Body of pancreas (tissue), 4 donors: Measurements from ENCODE around the gene SMAP1. TPM values are rescaled to one million over a fixed set of nuclear protein-coding genes. Genes with fewer than 3 reads are reported as not detected.

Source experiments
- ATAC-seq: fragments of 150-250 bp; one replicate; pipeline ENCODE4 v1.9.1; 2016
- DNase-seq, 4 donors: peaks; one replicate each; pipeline ENCODE4 v3.0.0-alpha.2; 2019
- H3K27ac ChIP-seq, 4 donors: fragments of 200-600 bp; sonication (generic); 1 replicate in 3 of 4; 2 replicates in 1 of 4; pipeline versions ENCODE4 v1.5.1 to v1.6.1; 2016 to 2019; ENCODE audit warnings: mild to moderate bottlenecking in 1 of 4, mixed read lengths in 1 of 4, moderate library complexity in 1 of 4
- H3K27me3 ChIP-seq, 2 donors: fragments of 200-600 bp; sonication (generic); one replicate each; pipeline ENCODE4 v1.6.0; 2016; ENCODE audit warnings: mild to moderate bottlenecking in 1 of 2
- H3K36me3 ChIP-seq, 2 donors: fragments of 200-600 bp; sonication (generic); replicated peaks in 1 of 2; 2 replicates each; pipeline ENCODE4 v1.5.1; 2016; ENCODE audit warnings: low read depth in 2 of 2; ENCODE audit not compliant: insufficient read depth in 1 of 2
- H3K4me1 ChIP-seq: fragments of 200-600 bp; sonication (generic); one replicate; pipeline ENCODE4 v1.6.0; 2016
- H3K4me3 ChIP-seq, 2 donors: fragments of 200-600 bp; sonication (generic); 1 replicate in 1 of 2; 2 replicates in 1 of 2; pipeline ENCODE4 v1.5.1; 2016 to 2019
- H3K9me3 ChIP-seq, 3 donors: fragments of 200-600 bp; sonication (generic); 1 replicate in 2 of 3; 2 replicates in 1 of 3; pipeline ENCODE4 v1.5.1; 2016
- POLR2A ChIP-seq, 3 donors: fragments of 450-650 bp; IDR thresholded peaks; one replicate each; pipeline ENCODE4 v1.6.1; 2016; ENCODE audit warnings: antibody characterized with exemption in 3 of 3, mild to moderate bottlenecking in 2 of 3
- WGBS, 2 donors: methylation state at CpG; one replicate each; pipeline ENCODE4 v1.1.5; 2017; 5-methylcytosine and 5-hydroxymethylcytosine counted together
- intact Hi-C: fragments of 100-400 bp; cut with DNase I; formaldehyde crosslinking; loops from one replicate; pipeline ENCODE4 v1.15.1; 2023
- total RNA-seq, 2 donors: library from RNA; depleted of rRNA; stranded (reverse); fragments of >200 nt; gene quantifications; one replicate each; pipeline ENCODE4 v1.1.0, GENCODE V29; 2016
- TF ChIP-seq, protein P1 (sequence below), 7 experiments: fragments of 450-650 bp in 4 of 7; fragments of 200-600 bp in 3 of 7; sonication (generic) in 3 of 7; IDR thresholded peaks; one replicate each; pipeline ENCODE4 v1.5.1; 2016 to 2019; ENCODE audit warnings: antibody characterized with exemption in 7 of 7

Gene SMAP1
- total RNA-seq, 2 donors from 2014 or later, result 22.1 to 34.3 TPM

DNA sequence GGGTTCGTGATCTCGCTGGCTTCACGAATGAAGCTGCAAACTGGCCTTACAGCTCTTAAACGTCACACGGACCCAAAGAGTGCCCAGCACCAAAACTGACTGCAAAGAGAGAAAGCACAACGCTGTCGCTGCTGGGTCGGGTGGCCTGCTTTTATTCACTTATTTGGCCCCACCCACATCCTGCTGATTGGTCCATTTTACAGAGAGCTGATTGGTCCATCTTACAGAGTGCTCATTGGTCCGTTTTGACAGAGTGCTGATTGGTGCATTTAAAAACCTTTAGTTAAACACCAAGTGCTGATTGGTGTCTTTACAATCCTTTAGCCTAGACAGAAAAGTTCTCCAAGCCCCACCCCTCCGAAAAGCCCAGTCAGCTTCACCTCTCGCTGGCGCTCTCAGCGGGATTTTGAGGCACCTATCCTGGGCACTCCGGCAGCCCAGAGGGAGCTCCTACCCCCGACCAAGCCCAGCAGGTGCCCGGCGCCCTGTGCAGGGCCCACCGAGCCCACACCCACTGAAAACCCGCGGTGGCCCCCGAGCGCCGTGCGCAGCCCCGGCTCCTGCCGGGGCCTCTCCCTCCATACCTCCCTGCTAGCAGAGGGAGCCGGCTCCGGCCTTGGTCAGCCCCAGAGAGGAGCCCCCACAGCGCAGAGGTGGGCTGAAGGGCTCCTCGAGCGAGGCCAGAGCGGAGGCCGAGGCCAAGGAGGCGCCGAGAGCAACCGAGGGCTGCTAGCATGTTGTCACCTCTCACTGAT lies 40.0 kb upstream of the SMAP1 start:
- no peak for DNase-seq
- no peak for ATAC-seq
- intact Hi-C loops, result no loop called here
- TF ChIP-seq, protein P1, sequence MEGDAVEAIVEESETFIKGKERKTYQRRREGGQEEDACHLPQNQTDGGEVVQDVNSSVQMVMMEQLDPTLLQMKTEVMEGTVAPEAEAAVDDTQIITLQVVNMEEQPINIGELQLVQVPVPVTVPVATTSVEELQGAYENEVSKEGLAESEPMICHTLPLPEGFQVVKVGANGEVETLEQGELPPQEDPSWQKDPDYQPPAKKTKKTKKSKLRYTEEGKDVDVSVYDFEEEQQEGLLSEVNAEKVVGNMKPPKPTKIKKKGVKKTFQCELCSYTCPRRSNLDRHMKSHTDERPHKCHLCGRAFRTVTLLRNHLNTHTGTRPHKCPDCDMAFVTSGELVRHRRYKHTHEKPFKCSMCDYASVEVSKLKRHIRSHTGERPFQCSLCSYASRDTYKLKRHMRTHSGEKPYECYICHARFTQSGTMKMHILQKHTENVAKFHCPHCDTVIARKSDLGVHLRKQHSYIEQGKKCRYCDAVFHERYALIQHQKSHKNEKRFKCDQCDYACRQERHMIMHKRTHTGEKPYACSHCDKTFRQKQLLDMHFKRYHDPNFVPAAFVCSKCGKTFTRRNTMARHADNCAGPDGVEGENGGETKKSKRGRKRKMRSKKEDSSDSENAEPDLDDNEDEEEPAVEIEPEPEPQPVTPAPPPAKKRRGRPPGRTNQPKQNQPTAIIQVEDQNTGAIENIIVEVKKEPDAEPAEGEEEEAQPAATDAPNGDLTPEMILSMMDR (IDR thresholded peaks at IDR 0.05), result no peak
- TF ChIP-seq POLR2A (IDR thresholded peaks at IDR 0.05), result no peak
- Histone ChIP-seq H3K36me3 (no peaks in the 10 kb centered on the region), H3K27ac (no peak overlapping the region), H3K27me3 (no peaks in the 10 kb centered on the region), H3K9me3 (no peaks in the 10 kb centered on the region), H3K4me1 (no peaks in the 10 kb centered on the region), H3K4me3 (no peak overlapping the region)
- 90 to 94% methylated on average over 27 to 36 of the region's 36 CpGs for WGBS, 2 donors

DNA sequence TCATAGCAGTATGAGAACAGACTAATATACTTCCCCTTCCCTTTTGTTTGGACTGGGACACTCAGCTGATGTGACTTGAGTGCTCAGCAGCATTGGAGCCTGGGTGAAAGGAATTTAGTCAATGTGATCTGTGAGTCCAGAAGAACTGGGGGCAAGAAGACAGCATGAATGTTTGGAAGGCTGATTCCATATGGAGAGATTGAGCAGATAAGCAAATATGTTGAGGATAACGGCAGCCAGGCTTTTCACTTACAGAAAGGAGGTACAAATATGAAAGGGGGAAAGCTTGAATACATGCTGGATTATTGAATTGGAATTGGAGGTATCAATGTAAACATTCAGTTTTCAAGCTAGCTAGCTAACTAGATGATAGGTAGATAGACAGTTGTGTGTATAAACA lies 37.8 kb upstream of the SMAP1 start:
- DNase-seq (no peak), ATAC-seq (no peak)
- no peak overlapping the region for H3K4me3 ChIP-seq
- no peaks in the 10 kb centered on the region for H3K27me3 ChIP-seq
- no peaks in the 10 kb centered on the region for H3K36me3 ChIP-seq
- TF ChIP-seq, protein P1 (IDR thresholded peaks at IDR 0.05), result no peak
- TF ChIP-seq POLR2A (IDR thresholded peaks at IDR 0.05), result no peak
- no peaks in the 10 kb centered on the region for H3K4me1 ChIP-seq
- 52 to 55% methylated on average over 1 of the region's 1 CpG for WGBS, 2 donors
- no peaks in the 10 kb centered on the region for H3K9me3 ChIP-seq
- intact Hi-C loops, result no loop called here
- H3K27ac ChIP-seq, result no peak overlapping the region

DNA sequence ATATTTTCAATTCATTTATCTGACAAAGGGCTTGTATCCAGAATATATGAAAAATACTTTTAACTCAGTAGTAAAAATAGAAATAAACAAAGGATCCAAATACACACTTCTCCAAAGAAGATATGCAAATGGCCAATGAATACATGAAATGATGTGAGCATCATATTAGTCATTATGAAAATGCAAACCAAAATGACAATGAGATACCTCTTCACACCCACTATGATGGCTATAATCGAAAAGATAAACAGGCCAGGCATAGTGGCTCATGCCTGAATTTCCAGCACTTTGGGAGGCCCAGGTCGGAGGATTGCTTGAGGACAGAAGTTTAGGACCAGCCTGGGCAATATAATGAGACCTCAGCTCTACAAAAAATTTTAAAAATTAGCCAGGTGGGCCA lies 33.8 kb upstream of the SMAP1 start:
- no peak overlapping the region for H3K27ac ChIP-seq
- ATAC-seq, result no peak
- intact Hi-C loops, result no loop called here
- no peak for DNase-seq
- 57 to 76% methylated on average over 2 of the region's 2 CpGs for WGBS, 2 donors
- H3K27me3 ChIP-seq, result no peaks in the 10 kb centered on the region
- H3K4me3 ChIP-seq, result no peak overlapping the region
- H3K9me3 ChIP-seq, result no peaks in the 10 kb centered on the region
- TF ChIP-seq, protein P1 (IDR thresholded peaks at IDR 0.05), result no peak
- TF ChIP-seq POLR2A (IDR thresholded peaks at IDR 0.05), result no peak
- no peaks in the 10 kb centered on the region for H3K36me3 ChIP-seq
- H3K4me1 ChIP-seq, result no peaks in the 10 kb centered on the region

DNA sequence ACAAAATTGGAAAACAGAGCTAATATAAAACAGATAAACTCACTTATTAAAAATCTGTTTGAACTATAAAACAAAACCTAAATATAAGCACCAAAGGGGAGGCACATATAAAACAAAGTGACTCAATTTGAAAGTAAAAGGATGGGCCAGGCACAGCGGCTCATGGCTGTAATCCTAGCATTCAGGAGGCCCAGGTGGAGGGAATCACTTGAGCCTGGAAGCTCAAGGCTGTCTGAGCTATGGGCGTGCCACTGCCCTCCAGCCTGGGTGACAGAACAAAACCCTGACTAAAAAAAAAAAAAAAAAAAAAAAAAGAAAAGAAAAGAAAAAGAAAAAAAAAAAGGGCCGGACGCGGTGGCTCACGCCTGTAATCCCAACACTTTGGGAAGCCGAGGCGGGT lies 31.1 kb upstream of the SMAP1 start:
- Histone ChIP-seq H3K4me3 (no peak overlapping the region), H3K27ac (no peak overlapping the region), H3K27me3 (no peaks in the 10 kb centered on the region), H3K36me3 (no peaks in the 10 kb centered on the region), H3K4me1 (no peaks in the 10 kb centered on the region), H3K9me3 (no peaks in the 10 kb centered on the region)
- WGBS, 2 donors, result 86 to 97% methylated on average over 6 to 8 of the region's 8 CpGs
- ATAC-seq, result no peak
- no peak for DNase-seq
- intact Hi-C loops, result no loop called here
- TF ChIP-seq POLR2A (IDR thresholded peaks at IDR 0.05), result no peak
- TF ChIP-seq, protein P1 (IDR thresholded peaks at IDR 0.05), result no peak

DNA sequence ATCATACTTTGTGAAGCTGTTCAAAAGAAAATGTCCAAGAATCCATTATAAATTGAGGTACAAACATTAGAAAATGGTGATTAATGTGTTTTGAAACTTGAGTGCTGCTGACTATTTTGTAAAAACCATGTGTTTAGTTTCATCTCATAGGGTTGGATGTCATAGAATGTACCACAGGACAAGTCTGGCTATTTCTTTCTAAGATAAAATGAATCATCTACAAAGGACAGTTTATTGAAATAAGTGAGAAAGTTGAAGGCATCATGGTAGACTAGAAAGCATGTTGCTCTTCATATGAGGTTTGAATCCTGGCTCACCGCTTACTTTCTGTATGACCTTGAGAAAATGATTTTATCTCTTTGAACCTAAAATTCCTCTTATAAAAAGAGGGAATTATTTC lies 29.2 kb upstream of the SMAP1 start:
- Histone ChIP-seq H3K27ac (no peak overlapping the region), H3K9me3 (no peaks in the 10 kb centered on the region), H3K4me3 (no peak overlapping the region), H3K27me3 (no peaks in the 10 kb centered on the region), H3K4me1 (no peaks in the 10 kb centered on the region), H3K36me3 (no peaks in the 10 kb centered on the region)
- no peak for TF ChIP-seq POLR2A (IDR thresholded peaks at IDR 0.05)
- TF ChIP-seq, protein P1 (IDR thresholded peaks at IDR 0.05), result no peak
- 88 to 91% methylated on average over 1 of the region's 1 CpG for WGBS, 2 donors
- DNase-seq, result no peak
- ATAC-seq, result no peak
- intact Hi-C loops, result no loop called here
